ENCODE data around the gene ACHE.

- no peak for TF ChIP-seq EZH2phosphoT487 (IDR thresholded peaks at IDR 0.05; ENCODE audit: borderline replicate concordance, low read length)
- TF ChIP-seq, protein P1, sequence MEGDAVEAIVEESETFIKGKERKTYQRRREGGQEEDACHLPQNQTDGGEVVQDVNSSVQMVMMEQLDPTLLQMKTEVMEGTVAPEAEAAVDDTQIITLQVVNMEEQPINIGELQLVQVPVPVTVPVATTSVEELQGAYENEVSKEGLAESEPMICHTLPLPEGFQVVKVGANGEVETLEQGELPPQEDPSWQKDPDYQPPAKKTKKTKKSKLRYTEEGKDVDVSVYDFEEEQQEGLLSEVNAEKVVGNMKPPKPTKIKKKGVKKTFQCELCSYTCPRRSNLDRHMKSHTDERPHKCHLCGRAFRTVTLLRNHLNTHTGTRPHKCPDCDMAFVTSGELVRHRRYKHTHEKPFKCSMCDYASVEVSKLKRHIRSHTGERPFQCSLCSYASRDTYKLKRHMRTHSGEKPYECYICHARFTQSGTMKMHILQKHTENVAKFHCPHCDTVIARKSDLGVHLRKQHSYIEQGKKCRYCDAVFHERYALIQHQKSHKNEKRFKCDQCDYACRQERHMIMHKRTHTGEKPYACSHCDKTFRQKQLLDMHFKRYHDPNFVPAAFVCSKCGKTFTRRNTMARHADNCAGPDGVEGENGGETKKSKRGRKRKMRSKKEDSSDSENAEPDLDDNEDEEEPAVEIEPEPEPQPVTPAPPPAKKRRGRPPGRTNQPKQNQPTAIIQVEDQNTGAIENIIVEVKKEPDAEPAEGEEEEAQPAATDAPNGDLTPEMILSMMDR (conservative IDR thresholded peaks at IDR 0.05; ENCODE audit: low read depth, low read length), result no peak
Measured at GRCh38 chr7:100914879-100915447, 19.3 kb upstream of the ACHE start.
